Measurements from ENCODE around the gene KMO. TPM values are rescaled to one million over a fixed set of nuclear protein-coding genes. Genes with fewer than 3 reads are reported as not detected.
A peak's percentile ranks its signal among the peaks of the same experiment; 100 is the strongest.

Gene KMO
- total RNA-seq, 1 donor from 2014 or later: 4.7 TPM

DNA sequence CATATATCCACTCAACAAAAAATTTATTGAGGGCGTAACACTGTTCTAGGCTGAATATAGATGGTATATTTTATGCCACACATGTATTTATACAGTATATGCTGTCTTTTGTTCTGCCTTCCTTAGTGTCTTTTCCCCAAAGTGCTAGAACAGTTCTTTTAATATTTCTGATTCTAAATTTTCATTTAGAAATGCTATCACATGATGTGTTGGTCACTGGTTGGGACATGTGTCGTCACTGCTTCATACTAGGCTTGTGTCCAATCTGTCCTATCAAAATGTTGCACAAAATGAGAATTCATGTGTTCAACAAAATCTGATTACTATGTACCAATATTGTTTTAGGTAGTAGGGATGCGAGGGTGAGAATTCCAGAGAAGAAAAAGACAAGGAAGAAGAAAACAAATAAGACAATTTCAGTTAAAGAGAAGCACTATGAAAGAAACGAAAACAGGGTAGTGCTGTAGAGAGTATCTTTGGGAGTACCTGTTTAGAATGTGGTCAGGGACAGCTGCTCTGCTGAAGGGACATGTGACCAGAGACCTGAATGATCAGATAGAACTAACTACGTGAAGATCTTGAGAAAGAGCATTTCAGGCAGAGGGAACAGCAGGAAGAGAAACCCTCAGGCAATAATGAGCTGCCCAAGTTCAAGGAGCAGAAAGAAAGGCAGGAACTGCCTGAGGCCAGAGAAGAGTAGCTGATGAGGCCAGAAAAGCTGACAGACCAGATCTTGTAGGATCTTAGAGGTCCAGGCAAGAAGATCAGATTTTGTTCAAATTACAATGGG is 1.3 kb downstream of the KMO start:
- intact Hi-C loops (cut with DNase I): no loop called here
- no peak overlapping the region for H3K27ac ChIP-seq

GRCh38 chr1:241536304-241536703 is 4.1 kb downstream of the KMO start:
- DNase-seq (ENCODE audit: extremely low spot score in 2 of 2): no peak
- intact Hi-C loops (cut with DNase I): no loop called here
- no peak overlapping the region for H3K4me3 ChIP-seq

More for the DNA sequence above, 1.3 kb downstream of the KMO start:
- no peaks in the 10 kb centered on the region for H3K27me3 ChIP-seq
- H3K4me3 ChIP-seq: no peak overlapping the region
- no peaks in the 10 kb centered on the region for H3K9me3 ChIP-seq
- TF ChIP-seq CTCF (IDR thresholded peaks at IDR 0.05): no peak
- TF ChIP-seq POLR2A (IDR thresholded peaks at IDR 0.05): no peak
- H3K4me1 ChIP-seq: no peaks in the 10 kb centered on the region
- DNase-seq (ENCODE audit: extremely low spot score in 2 of 2): no peak
- H3K36me3 ChIP-seq: no peaks in the 10 kb centered on the region

GRCh38 chr1:241536969-241537368 is 4.8 kb downstream of the KMO start:
- H3K4me3 ChIP-seq: no peak overlapping the region
- no peaks in the 10 kb centered on the region for H3K4me1 ChIP-seq
- TF ChIP-seq CTCF (IDR thresholded peaks at IDR 0.05) (no peak), POLR2A (IDR thresholded peaks at IDR 0.05) (no peak), POLR2AphosphoS5 (IDR thresholded peaks at IDR 0.05; ENCODE audit: insufficient read depth in 1 of 2, low read depth in 1 of 2) (no peak)
- DNase-seq (ENCODE audit: extremely low spot score in 2 of 2): no peak
- intact Hi-C loops (cut with DNase I): no loop called here
- H3K27me3 ChIP-seq: no peaks in the 10 kb centered on the region
- H3K36me3 ChIP-seq: no peaks in the 10 kb centered on the region
- no peaks in the 10 kb centered on the region for H3K9me3 ChIP-seq
- no peak overlapping the region for H3K27ac ChIP-seq

More at GRCh38 chr1:241536304-241536703, 4.1 kb downstream of the KMO start:
- Histone ChIP-seq H3K9me3 (no peaks in the 10 kb centered on the region), H3K36me3 (no peaks in the 10 kb centered on the region), H3K27me3 (no peaks in the 10 kb centered on the region), H3K4me1 (no peaks in the 10 kb centered on the region), H3K27ac (no peak overlapping the region)
- TF ChIP-seq CTCF (IDR thresholded peaks at IDR 0.05) (no peak), POLR2A (IDR thresholded peaks at IDR 0.05) (no peak), POLR2AphosphoS5 (IDR thresholded peaks at IDR 0.05; ENCODE audit: insufficient read depth in 1 of 2, low read depth in 1 of 2) (no peak)

DNA sequence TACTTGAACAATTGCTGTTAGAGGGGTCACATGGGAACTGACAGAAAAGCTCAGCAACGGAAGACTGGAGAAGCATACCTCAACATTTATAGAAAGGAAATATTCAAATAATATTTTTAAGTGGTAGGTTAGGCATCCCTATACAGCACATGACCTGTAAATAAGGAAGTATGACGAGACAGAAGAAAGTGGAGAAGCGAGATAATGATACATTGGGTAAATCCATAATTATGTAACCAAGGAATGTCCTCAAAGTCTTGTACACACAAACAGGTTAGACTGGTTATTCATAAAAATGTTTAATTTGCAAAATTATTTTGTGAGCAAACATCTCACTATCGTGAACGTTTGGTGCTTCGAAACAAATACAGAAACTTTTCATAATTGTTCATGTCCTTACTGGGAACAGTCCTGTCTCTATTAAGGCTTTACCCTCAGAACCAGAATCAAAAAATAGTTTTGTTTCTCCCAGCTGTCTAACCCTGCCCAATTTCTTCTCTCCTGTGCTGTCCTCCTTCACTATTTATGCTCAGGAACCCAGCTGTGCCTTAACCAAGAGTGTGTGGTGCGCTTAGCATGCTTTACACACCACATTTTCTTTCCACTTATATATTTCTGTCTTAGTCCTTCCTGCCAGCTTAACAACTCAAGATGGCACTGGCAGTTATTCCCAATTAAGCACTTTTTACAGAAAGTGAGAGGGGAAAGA is 10.2 kb downstream of the KMO start:
- DNase-seq (ENCODE audit: extremely low spot score in 2 of 2): no peak
- H3K27ac ChIP-seq: no peak overlapping the region
- no peaks in the 10 kb centered on the region for H3K9me3 ChIP-seq
- no peak for TF ChIP-seq POLR2A (IDR thresholded peaks at IDR 0.05)
- TF ChIP-seq POLR2AphosphoS5 (IDR thresholded peaks at IDR 0.05; ENCODE audit: insufficient read depth in 1 of 2, low read depth in 1 of 2): peak in 1 of 2 donors; percentile 24
- H3K4me3 ChIP-seq: no peak overlapping the region
- intact Hi-C loops (cut with DNase I): no loop called here
- no peaks in the 10 kb centered on the region for H3K4me1 ChIP-seq
- H3K27me3 ChIP-seq: no peaks in the 10 kb centered on the region
- H3K36me3 ChIP-seq: no peaks in the 10 kb centered on the region

DNA sequence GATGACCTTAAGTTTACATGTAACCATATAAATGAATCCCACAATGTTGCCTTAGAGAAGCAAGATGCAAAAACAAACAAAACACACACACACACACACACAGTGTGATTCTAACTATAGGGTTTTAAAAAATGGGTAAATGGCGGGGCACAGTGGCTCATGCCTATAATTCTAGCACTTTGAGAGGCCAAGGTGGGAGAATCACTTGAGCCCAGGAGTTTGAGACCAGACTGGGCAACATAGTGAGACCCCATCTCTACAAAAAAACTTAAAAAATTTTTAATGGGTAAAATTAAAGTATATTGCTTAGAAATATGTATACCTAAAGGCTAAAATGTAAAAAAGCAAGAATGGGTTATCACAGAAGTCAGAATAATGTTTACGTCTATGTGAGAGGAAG is 15.8 kb downstream of the KMO start:
- Histone ChIP-seq H3K36me3 (no peaks in the 10 kb centered on the region), H3K27ac (no peak overlapping the region), H3K27me3 (no peaks in the 10 kb centered on the region), H3K9me3 (no peaks in the 10 kb centered on the region), H3K4me3 (no peak overlapping the region), H3K4me1 (no peaks in the 10 kb centered on the region)
- DNase-seq (ENCODE audit: extremely low spot score in 2 of 2): no peak
- intact Hi-C loops (cut with DNase I): no loop called here
- TF ChIP-seq CTCF (IDR thresholded peaks at IDR 0.05): no peak
- no peak for TF ChIP-seq POLR2AphosphoS5 (IDR thresholded peaks at IDR 0.05; ENCODE audit: insufficient read depth in 1 of 2, low read depth in 1 of 2)
- TF ChIP-seq POLR2A (IDR thresholded peaks at IDR 0.05): no peak
